B cell (primary cell): Measurements from ENCODE around the gene MDP1. TPM values are rescaled to one million over a fixed set of nuclear protein-coding genes. Genes with fewer than 3 reads are reported as not detected.

Source experiments
- ATAC-seq: fragments of 200-7000 bp; cut with Tn5 transposase; one replicate; pipeline ENCODE4 v1.10.0; 2021; ENCODE audit warnings: low read depth, mild to moderate bottlenecking, moderate number of reproducible peaks, moderate library complexity
- CTCF ChIA-PET: fragments of 350-600 bp; sonication (Branson Sonifier 250); formaldehyde crosslinking; loops from one replicate; lab custom pipeline; 2021; ENCODE audit warnings: antibody characterized with exemption, inconsistent platforms; lab: Charles Lee
- POLR2A ChIA-PET: fragments of 350-600 bp; sonication (Branson Sonifier 250); formaldehyde crosslinking; loops from one replicate; lab custom pipeline; 2021; ENCODE audit warnings: antibody characterized with exemption; lab: Charles Lee
- DNase-seq: peaks from one replicate; pipeline ENCODE4 v3.0.0; 2013
- H2AFZ ChIP-seq: 2 replicates; pipeline ENCODE4 v1.6.1; 2012; ENCODE audit warnings: mild to moderate bottlenecking, low read depth, low read length; ENCODE audit not compliant: insufficient read depth, poor library complexity, severe bottlenecking
- H3K27ac ChIP-seq, 2 donors: 1 replicate in 1 of 2; 2 replicates in 1 of 2; pipeline ENCODE4 v1.5.1; 2012 to 2013; ENCODE audit warnings: low read length in 2 of 2, mild to moderate bottlenecking in 2 of 2, moderate library complexity in 1 of 2
- H3K27me3 ChIP-seq, 4 experiments: fragments of 200-600 bp in 1 of 4; sonication (generic) in 1 of 4; replicated peaks in 1 of 4; 1 replicate in 2 of 4; 2 replicates in 2 of 4; pipeline versions ENCODE4 v1.6.1 to v1.7.0; 2013 to 2016; ENCODE audit warnings: low read length in 3 of 4, mild to moderate bottlenecking in 2 of 4, mixed read lengths in 1 of 4, moderate library complexity in 1 of 4; ENCODE audit not compliant: insufficient read depth in 4 of 4, control insufficient read depth in 3 of 4; ENCODE audit errors: control extremely low read depth in 1 of 4
- H3K36me3 ChIP-seq, 2 experiments: replicated peaks in 1 of 2; 1 replicate in 1 of 2; 2 replicates in 1 of 2; pipeline versions ENCODE4 v1.6.1 to v1.7.1; 2013; ENCODE audit warnings: low read length in 1 of 2; ENCODE audit not compliant: insufficient read depth in 2 of 2, control insufficient read depth in 1 of 2; ENCODE audit errors: control extremely low read depth in 1 of 2, extremely low read depth in 1 of 2
- H3K4me1 ChIP-seq, 2 donors: fragments of 200-600 bp in 1 of 2; sonication (generic) in 1 of 2; 1 replicate in 1 of 2; 2 replicates in 1 of 2; pipeline versions ENCODE4 v1.5.1 to v1.6.1; 2013 to 2017; ENCODE audit warnings: low read length in 2 of 2; ENCODE audit not compliant: control insufficient read depth in 2 of 2, insufficient read depth in 2 of 2
- H3K4me2 ChIP-seq: replicated peaks from 2 replicates; pipeline ENCODE3; 2012; ENCODE audit warnings: mild to moderate bottlenecking, low read depth, low read length; ENCODE audit not compliant: poor library complexity, severe bottlenecking
- H3K4me3 ChIP-seq, 5 experiments: fragments of 200-600 bp in 1 of 5; sonication (generic) in 1 of 5; 1 replicate in 3 of 5; 2 replicates in 2 of 5; pipeline versions ENCODE4 v1.5.1 to v1.7.0; 2011 to 2016; ENCODE audit warnings: low read length in 4 of 5, mild to moderate bottlenecking in 4 of 5, low read depth in 2 of 5, control low read depth in 1 of 5, moderate library complexity in 1 of 5; ENCODE audit not compliant: insufficient read depth in 1 of 5; ENCODE audit errors: control extremely low read depth in 1 of 5, extremely low read depth in 1 of 5
- H3K79me2 ChIP-seq: fragments of 200-600 bp; sonication (generic); one replicate; pipeline ENCODE4 v1.6.0; 2016; ENCODE audit warnings: low read length; ENCODE audit not compliant: control insufficient read depth, insufficient read depth
- H3K9ac ChIP-seq: fragments of 200-600 bp; sonication (generic); 2 replicates; pipeline ENCODE4 v1.6.1; 2017; ENCODE audit warnings: mild to moderate bottlenecking, low read length, moderate library complexity
- H3K9me3 ChIP-seq, 3 donors: one replicate each; pipeline versions ENCODE4 v1.6.1 to v1.7.1; 2013; ENCODE audit warnings: low read length in 2 of 3; ENCODE audit not compliant: control insufficient read depth in 2 of 3, insufficient read depth in 1 of 3; ENCODE audit errors: control extremely low read depth in 1 of 3
- H4K20me1 ChIP-seq: 2 replicates; pipeline ENCODE4 v1.6.0; 2012; ENCODE audit warnings: mild to moderate bottlenecking, low read length; ENCODE audit not compliant: insufficient read depth, control insufficient read depth, poor library complexity, severe bottlenecking
- H3K27ac Mint-ChIP-seq: one replicate; pipeline ENCODE4 v1.8.0; 2021; ENCODE audit warnings: mixed read lengths
- H3K27me3 Mint-ChIP-seq: one replicate; pipeline ENCODE4 v1.8.0; 2021; ENCODE audit warnings: mixed read lengths
- H3K4me1 Mint-ChIP-seq: one replicate; pipeline ENCODE4 v1.8.0; 2021; ENCODE audit warnings: mixed read lengths
- H3K4me3 Mint-ChIP-seq: one replicate; pipeline ENCODE4 v1.8.0; 2021; ENCODE audit warnings: mixed read lengths
- H3K9me3 Mint-ChIP-seq: one replicate; pipeline ENCODE4 v1.8.0; 2022; ENCODE audit warnings: mixed read lengths; ENCODE audit not compliant: insufficient read depth
- CTCF ChIP-seq: fragments of 200-600 bp; IDR thresholded peaks from one replicate; pipeline ENCODE4 v1.8.0; 2022; ENCODE audit warnings: antibody characterized with exemption, mild to moderate bottlenecking
- EZH2 ChIP-seq: IDR thresholded peaks from 2 replicates; pipeline ENCODE4 v1.6.1; 2012; ENCODE audit warnings: borderline replicate concordance, low read depth, mild to moderate bottlenecking, moderate library complexity, low read length; ENCODE audit not compliant: insufficient read depth, poor library complexity, severe bottlenecking
- WGBS: methylation state at CpG from one replicate; pipeline ENCODE4 v1.1.5; 2013; ENCODE audit warnings: missing lambda C conversion rate; ENCODE audit not compliant: insufficient coverage; 5-methylcytosine and 5-hydroxymethylcytosine counted together
- intact Hi-C: fragments of 100-400 bp; cut with micrococcal nuclease; formaldehyde crosslinking; loops from one replicate; pipeline ENCODE4 v1.10.0; 2022
- polyA plus RNA-seq: library from polyadenylated mRNA; depleted of rRNA; stranded (reverse); fragments of >200 nt; gene quantifications from 2 replicates; pipeline ENCODE4 v1.2.3, GENCODE V29; 2012
- total RNA-seq, 2 donors: library from RNA; stranded (reverse); fragments of 120-200 nt in 1 of 2; gene quantifications; 1 replicate in 1 of 2; 2 replicates in 1 of 2; pipeline versions ENCODE4 v1.2.3 to v1.2.4, GENCODE V29; 2013 to 2022

MDP1 gene
- total and polyA plus RNA-seq, 2 donors (not counting 1 experiment from before 2014, with no cell fraction given) = 11.3 to 28.1 TPM

- no peak for ATAC-seq
- peaks cover 3 to 44% of the 10 kb centered on the region in 2 experiments for H3K36me3 ChIP-seq
- H2AFZ ChIP-seq = no peak overlapping the region
- peaks cover 5 to 9% of the 10 kb centered on the region in 2 donors for H3K4me1 ChIP-seq
- no peak overlapping the region for H3K4me3 ChIP-seq
- H3K27me3 ChIP-seq = no peaks in the 10 kb centered on the region
- no peak overlapping the region for H3K4me3 Mint-ChIP-seq
- DNase-seq = no peak
- POLR2A ChIA-PET = interaction anchor here (1.7 kb wide), 1 partner anchor 16 kb away, joined by 4 read pairs; the partner anchor contains the start of gene IRF9
- intact Hi-C loops = no loop called here
- no peaks in the 10 kb centered on the region for H4K20me1 ChIP-seq
- no peak overlapping the region for H3K27ac Mint-ChIP-seq
- WGBS = no CpG with 5 or more reads among the region's 12 CpGs
- no peaks in the 10 kb centered on the region for H3K79me2 ChIP-seq
- H3K4me2 ChIP-seq = no peak overlapping the region
- H3K9ac ChIP-seq = no peak overlapping the region
- no peaks in the 10 kb centered on the region for H3K27me3 Mint-ChIP-seq
- peaks cover 13% of the 10 kb centered on the region for H3K4me1 Mint-ChIP-seq
- TF ChIP-seq CTCF (no peak), EZH2 (no peak)
- no peak overlapping the region for H3K27ac ChIP-seq
- H3K9me3 ChIP-seq = no peaks in the 10 kb centered on the region
- CTCF ChIA-PET = interaction anchor here (1.1 kb wide), 1 partner anchor 86 kb away, joined by 4 read pairs; no protein-coding TSS in a partner anchor
- no peaks in the 10 kb centered on the region for H3K9me3 Mint-ChIP-seq
These were observed 38.6 kb downstream of the MDP1 start for GRCh38 chr14:24177041-24177825.

- POLR2A ChIA-PET = interaction anchor here (0.6 to 1.7 kb wide), 2 partner anchors 16 to 66 kb away, joined by 4 to 5 read pairs; partner anchors contain the start of gene IRF9
- Histone ChIP-seq H3K9me3 (no peaks in the 10 kb centered on the region), H3K27ac (no peak overlapping the region), H2AFZ (no peak overlapping the region), H3K4me1 (peaks cover 8 to 14% of the 10 kb centered on the region in 2 donors), H3K9ac (no peak overlapping the region), H4K20me1 (no peaks in the 10 kb centered on the region), H3K27me3 (no peaks in the 10 kb centered on the region), H3K36me3 (peaks cover 1 to 38% of the 10 kb centered on the region in 2 experiments), H3K79me2 (no peaks in the 10 kb centered on the region), H3K4me2 (no peak overlapping the region), H3K4me3 (no peak overlapping the region)
- H3K4me3 Mint-ChIP-seq = no peak overlapping the region
- CTCF ChIA-PET = interaction anchor here (1.1 kb wide), 1 partner anchor 86 kb away, joined by 4 read pairs; no protein-coding TSS in a partner anchor
- WGBS = 98% methylated on average over 5 of the region's 5 CpGs
- peaks cover 20% of the 10 kb centered on the region for H3K4me1 Mint-ChIP-seq
- intact Hi-C loops = no loop called here
- ATAC-seq = no peak
- no peaks in the 10 kb centered on the region for H3K9me3 Mint-ChIP-seq
- no peak for TF ChIP-seq CTCF
- TF ChIP-seq EZH2 = no peak
- DNase-seq = no peak
- H3K27me3 Mint-ChIP-seq = no peaks in the 10 kb centered on the region
- no peak overlapping the region for H3K27ac Mint-ChIP-seq
These were observed 39.3 kb downstream of the MDP1 start for GRCh38 chr14:24176599-24176998.
